Karpas-422 (cell line): ENCODE measurements around the gene DPH5. TPM values are rescaled to one million over a fixed set of nuclear protein-coding genes. Genes with fewer than 3 reads are reported as not detected.
"Not testable (repeated sequence)": the region's sequence is repeated elsewhere in the genome, so short reads cannot be mapped to it uniquely, and the experiment has no call there.

Experiments used
- DNase-seq: peaks from one replicate; pipeline ENCODE4 v3.0.0-alpha.2; 2015
- H2AFZ ChIP-seq: fragments of 200-600 bp; sonication (generic); 2 replicates; pipeline ENCODE4 v1.6.1; 2014; ENCODE audit warnings: antibody characterized with exemption, low read length, mixed read lengths
- H3K27ac ChIP-seq: fragments of 200-600 bp; sonication (generic); 2 replicates; pipeline ENCODE4 v1.5.1; 2014; ENCODE audit warnings: mild to moderate bottlenecking, low read length, moderate library complexity
- H3K27me3 ChIP-seq: fragments of 200-600 bp; sonication (generic); 2 replicates; pipeline ENCODE4 v1.6.1; 2014; ENCODE audit warnings: low read length, mixed read lengths
- H3K36me3 ChIP-seq: fragments of 200-600 bp; sonication (generic); 2 replicates; pipeline ENCODE4 v1.6.1; 2014; ENCODE audit warnings: low read length, mixed read lengths; ENCODE audit not compliant: insufficient read depth
- H3K4me1 ChIP-seq: fragments of 200-600 bp; sonication (generic); 2 replicates; pipeline ENCODE4 v1.6.1; 2014; ENCODE audit warnings: mild to moderate bottlenecking, low read length, mixed read lengths
- H3K4me2 ChIP-seq: fragments of 200-600 bp; sonication (generic); 2 replicates; pipeline ENCODE4 v1.6.1; 2014; ENCODE audit warnings: low read length, low read depth, mild to moderate bottlenecking; ENCODE audit not compliant: poor library complexity, severe bottlenecking
- H3K4me3 ChIP-seq: fragments of 200-600 bp; sonication (generic); 2 replicates; pipeline ENCODE4 v1.5.1; 2014; ENCODE audit warnings: mild to moderate bottlenecking, antibody characterized with exemption, low read length, mixed read lengths
- H3K79me2 ChIP-seq: fragments of 200-600 bp; sonication (generic); 2 replicates; pipeline ENCODE4 v1.6.1; 2014; ENCODE audit warnings: mild to moderate bottlenecking, low read length, mixed read lengths
- H3K9ac ChIP-seq: fragments of 200-600 bp; sonication (generic); 2 replicates; pipeline ENCODE4 v1.6.0; 2014; ENCODE audit warnings: low read length
- H3K9me2 ChIP-seq: fragments of 200-600 bp; sonication (generic), shearing (Covaris generic); replicated peaks from 2 replicates; pipeline ENCODE4 v1.6.0; 2014; ENCODE audit warnings: mild to moderate bottlenecking, low read length, moderate library complexity; ENCODE audit not compliant: insufficient read depth
- H3K9me3 ChIP-seq: fragments of 300-700, 200-600 bp; sonication (generic); 2 replicates; pipeline ENCODE4 v1.6.1; 2014; ENCODE audit warnings: low read length, mixed read lengths
- H4K20me1 ChIP-seq: fragments of 200-600 bp; sonication (generic); 2 replicates; pipeline ENCODE4 v1.6.1; 2014; ENCODE audit warnings: mild to moderate bottlenecking, antibody characterized with exemption, low read length, low read depth; ENCODE audit not compliant: insufficient read depth
- total RNA-seq: library from RNA; depleted of rRNA; stranded (reverse); fragments of >200 nt; shearing (Covaris generic); gene quantifications from 2 replicates; pipeline ENCODE4 v1.2.3, GENCODE V29; 2014; ENCODE audit warnings: low replicate concordance; rRNA removed

The DPH5 gene
- total RNA-seq, result 16.6 and 17.7 TPM in 2 replicates

DNA sequence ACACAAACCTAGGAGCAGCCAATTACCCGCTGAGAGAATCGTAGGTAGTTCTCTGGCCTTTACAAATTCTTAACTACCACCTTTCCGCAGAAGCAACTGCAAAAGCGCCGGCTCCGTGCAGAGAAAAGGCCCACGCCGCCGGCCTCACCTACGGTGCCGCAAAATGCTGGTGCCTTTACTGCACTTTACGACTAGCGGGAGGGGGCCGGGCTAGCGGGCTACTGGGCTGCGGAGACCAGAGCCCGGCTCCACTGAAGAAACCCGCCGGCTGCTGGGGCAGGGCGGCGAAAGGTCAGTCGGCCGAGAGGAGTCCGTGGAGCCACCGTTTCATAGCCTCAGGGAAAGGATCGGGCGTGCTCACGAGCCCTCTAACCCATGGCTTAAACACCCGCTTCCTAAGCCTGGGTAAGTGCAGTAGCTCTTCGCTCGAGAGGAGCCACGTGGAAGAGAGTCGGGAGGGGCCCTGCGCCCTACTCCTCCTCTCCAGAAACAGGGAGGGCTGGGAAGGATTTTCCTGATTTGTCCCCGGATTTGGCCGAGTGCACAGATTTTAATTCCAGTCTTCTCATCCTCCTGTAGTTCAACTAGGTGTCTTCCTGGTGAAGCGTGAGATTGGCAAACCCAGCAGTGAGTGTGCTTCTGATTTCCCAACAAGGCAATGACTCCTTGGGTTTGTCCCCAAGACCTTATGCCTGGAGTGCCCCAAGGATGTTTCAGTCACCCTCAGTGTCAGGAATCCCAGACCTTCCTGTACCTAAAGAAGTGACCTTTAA, at the start of gene DPH5:
TSS of gene DPH5 (minus strand) at position 128 of the 773 bp plus-strand sequence. CDS start 341 bp downstream, outside the sequence.
- peaks cover 52% of the 10 kb centered on the region for H3K79me2 ChIP-seq
- H3K27me3 ChIP-seq, result no peaks in the 10 kb centered on the region
- H3K9ac ChIP-seq, result peak within 1 kb of the TSS; percentile 85
- no peaks in the 10 kb centered on the region for H4K20me1 ChIP-seq
- peak within 1 kb of the TSS; percentile 83 for H3K4me3 ChIP-seq
- H3K9me2 ChIP-seq, result no peaks in the 10 kb centered on the region
- H3K4me2 ChIP-seq, result peak within 1 kb of the TSS; percentile 71
- H3K9me3 ChIP-seq, result no peaks in the 10 kb centered on the region
- peak within 1 kb of the TSS; percentile 60 for H3K27ac ChIP-seq
- peak; percentile 96 for DNase-seq
- peaks cover 43% of the 10 kb centered on the region for H3K4me1 ChIP-seq
- peaks cover 14% of the 10 kb centered on the region; the same call in 1 of the 2 replicates for H3K36me3 ChIP-seq
- H2AFZ ChIP-seq, result peak within 1 kb of the TSS; percentile 80

DNA sequence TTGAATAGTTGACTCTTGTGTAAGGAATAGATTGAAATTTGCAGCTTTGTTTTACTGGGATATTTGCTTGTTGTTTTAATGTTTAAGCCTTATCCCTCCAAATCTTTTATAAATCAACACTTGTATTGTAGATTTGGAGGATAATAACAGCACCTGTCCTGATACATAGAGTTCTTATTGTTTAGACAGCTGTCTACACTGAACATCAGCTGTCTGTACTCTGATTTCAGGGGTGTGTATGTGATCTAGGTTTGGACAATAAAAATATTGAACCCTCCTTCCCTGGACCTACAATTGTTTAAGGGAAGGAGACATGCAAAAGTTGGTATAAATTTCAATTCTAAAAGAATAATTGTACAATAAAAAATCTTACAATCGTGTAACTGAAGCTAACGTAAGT, 48.3 kb upstream of the DPH5 start:
- no peak overlapping the region for H3K9ac ChIP-seq
- no peak for DNase-seq
- H3K79me2 ChIP-seq, result no peaks in the 10 kb centered on the region
- H3K9me3 ChIP-seq, result no peaks in the 10 kb centered on the region
- no peak overlapping the region for H3K27ac ChIP-seq
- 0 out of 2 replicates have a peak, but pooled peaks cover 2% of the 10 kb centered on the region for H3K4me1 ChIP-seq
- 0 out of 2 replicates have a peak, but pooled peaks cover 3% of the 10 kb centered on the region for H4K20me1 ChIP-seq
- no peaks in the 10 kb centered on the region for H3K27me3 ChIP-seq
- H3K4me2 ChIP-seq, result no peak overlapping the region
- no peaks in the 10 kb centered on the region for H3K9me2 ChIP-seq
- H2AFZ ChIP-seq, result no peak overlapping the region
- H3K4me3 ChIP-seq, result no peak overlapping the region
- H3K36me3 ChIP-seq, result no peaks in the 10 kb centered on the region

DNA sequence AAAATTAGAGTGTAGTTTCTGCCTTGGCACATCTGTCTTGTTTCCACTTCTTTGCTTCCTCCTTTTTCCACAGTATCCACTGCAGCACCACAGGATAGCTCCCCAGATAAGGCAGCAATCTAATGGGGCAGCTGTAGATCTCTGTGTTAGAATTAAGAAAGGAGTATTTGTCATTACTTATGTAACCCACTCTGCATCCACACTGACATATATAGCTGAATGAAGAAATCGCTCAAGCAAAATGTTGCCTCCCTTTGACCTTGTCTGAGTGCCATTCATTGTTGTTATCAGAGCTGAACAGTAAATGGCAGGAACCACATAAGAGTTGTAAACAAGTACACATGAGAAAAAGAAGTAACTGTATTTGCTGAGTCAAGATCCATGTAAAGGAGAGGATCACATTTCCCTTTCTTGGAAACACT, 45.9 kb upstream of the DPH5 start:
- Histone ChIP-seq H3K36me3 (no peaks in the 10 kb centered on the region), H2AFZ (no peak overlapping the region), H4K20me1 (0 out of 2 replicates have a peak, but pooled peaks cover 3% of the 10 kb centered on the region), H3K9me3 (no peaks in the 10 kb centered on the region), H3K27ac (no peak overlapping the region), H3K79me2 (no peaks in the 10 kb centered on the region), H3K9me2 (no peaks in the 10 kb centered on the region), H3K27me3 (no peaks in the 10 kb centered on the region), H3K4me2 (no peak overlapping the region), H3K9ac (no peak overlapping the region), H3K4me3 (no peak overlapping the region), H3K4me1 (0 out of 2 replicates have a peak, but pooled peaks cover 2% of the 10 kb centered on the region)
- DNase-seq, result no peak

DNA sequence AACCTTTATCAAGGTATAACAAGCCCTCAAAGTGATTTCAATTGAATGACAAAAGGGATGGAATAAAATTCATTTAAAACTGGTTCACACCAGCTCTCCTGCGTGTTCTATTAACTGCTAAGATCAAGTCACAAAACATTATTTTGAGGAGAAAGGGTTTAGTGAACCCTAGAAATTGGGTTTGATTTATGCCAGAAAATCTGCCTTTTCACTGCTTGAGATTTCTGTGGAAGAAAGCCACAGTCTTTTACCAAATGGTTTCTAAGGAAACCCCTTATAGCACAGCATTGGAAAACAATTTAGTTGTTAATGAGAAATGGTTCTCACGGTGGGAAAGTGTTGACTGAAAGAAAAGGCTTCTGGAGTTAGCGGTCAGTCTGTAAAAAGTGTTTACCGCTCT, 43.6 kb upstream of the DPH5 start:
- H3K4me3 ChIP-seq, result no peak overlapping the region
- H3K36me3 ChIP-seq, result no peaks in the 10 kb centered on the region
- H3K9me2 ChIP-seq, result no peaks in the 10 kb centered on the region
- H3K79me2 ChIP-seq, result no peaks in the 10 kb centered on the region
- H3K27me3 ChIP-seq, result no peaks in the 10 kb centered on the region
- H2AFZ ChIP-seq, result no peak overlapping the region
- DNase-seq, result no peak
- H3K4me1 ChIP-seq, result no peaks in the 10 kb centered on the region
- no peak overlapping the region for H3K9ac ChIP-seq
- no peak overlapping the region for H3K4me2 ChIP-seq
- H3K9me3 ChIP-seq, result no peaks in the 10 kb centered on the region
- H4K20me1 ChIP-seq, result 0 out of 2 replicates have a peak, but pooled peaks cover 3% of the 10 kb centered on the region
- no peak overlapping the region for H3K27ac ChIP-seq

DNA sequence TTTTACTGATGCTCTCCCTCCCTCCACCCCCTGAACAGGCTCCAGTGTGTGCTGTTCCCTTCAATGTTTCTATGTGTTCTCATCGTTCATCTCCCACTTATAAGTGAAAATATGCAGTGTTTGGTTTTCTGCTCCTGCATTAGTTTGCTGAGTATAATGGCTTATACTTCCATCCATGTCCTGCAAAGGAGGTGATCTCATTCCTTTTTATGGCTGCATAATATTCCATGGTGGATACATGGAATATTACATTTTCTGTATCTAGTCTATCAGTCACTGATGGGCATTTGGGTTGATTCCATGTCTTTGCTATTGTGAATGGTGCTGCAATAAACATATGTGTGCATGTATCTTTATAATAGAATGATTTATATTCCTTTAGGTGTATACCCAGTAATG, 41.4 kb upstream of the DPH5 start:
- H3K79me2 ChIP-seq, H4K20me1 ChIP-seq, DNase-seq, H3K9ac ChIP-seq, H3K4me1 ChIP-seq, H3K4me2 ChIP-seq, H3K4me3 ChIP-seq, H3K27ac ChIP-seq, H3K9me3 ChIP-seq, H3K36me3 ChIP-seq, H3K27me3 ChIP-seq, H3K9me2 ChIP-seq, H2AFZ ChIP-seq: not testable (repeated sequence)

- Histone ChIP-seq H3K27ac (no peak overlapping the region), H3K4me2 (no peak overlapping the region), H4K20me1 (0 out of 2 replicates have a peak, but pooled peaks cover 2% of the 10 kb centered on the region), H3K4me1 (no peaks in the 10 kb centered on the region), H3K27me3 (no peaks in the 10 kb centered on the region), H2AFZ (no peak overlapping the region), H3K9me3 (no peaks in the 10 kb centered on the region), H3K9me2 (no peaks in the 10 kb centered on the region), H3K36me3 (no peaks in the 10 kb centered on the region), H3K9ac (no peak overlapping the region), H3K4me3 (no peak overlapping the region), H3K79me2 (no peaks in the 10 kb centered on the region)
- no peak for DNase-seq
Observed at GRCh38 chr1:101066260-101066936, 40.8 kb upstream of the DPH5 start.

GRCh38 chr1:101065575-101065974, 40.0 kb upstream of the DPH5 start:
- Histone ChIP-seq H3K4me3 (no peak overlapping the region), H3K27ac (no peak overlapping the region), H3K79me2 (no peaks in the 10 kb centered on the region), H3K36me3 (no peaks in the 10 kb centered on the region), H3K9me2 (no peaks in the 10 kb centered on the region), H3K9me3 (no peaks in the 10 kb centered on the region), H4K20me1 (no peaks in the 10 kb centered on the region), H3K4me1 (no peaks in the 10 kb centered on the region), H3K27me3 (no peaks in the 10 kb centered on the region), H3K4me2 (no peak overlapping the region), H3K9ac (no peak overlapping the region), H2AFZ (no peak overlapping the region)
- DNase-seq, result no peak

DNA sequence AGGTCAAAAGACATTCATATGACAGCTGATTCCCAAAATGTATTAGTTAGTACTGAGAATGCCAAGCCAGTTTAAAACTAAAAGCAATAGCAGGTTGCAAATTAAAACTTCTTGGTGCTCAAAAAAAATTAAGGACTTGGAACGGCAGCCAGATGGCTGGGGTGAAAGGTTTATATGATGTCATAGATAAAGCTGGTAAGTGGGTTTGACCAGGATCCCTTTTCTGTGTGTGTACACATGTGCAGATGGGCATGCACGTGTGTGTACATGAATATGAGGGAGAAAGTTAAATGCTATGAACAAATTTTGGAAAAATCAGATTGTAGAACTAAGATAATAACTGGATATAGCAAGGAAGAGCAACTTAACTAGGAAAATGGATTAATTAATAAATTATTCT, 39.1 kb upstream of the DPH5 start:
- Histone ChIP-seq H3K9ac (no peak overlapping the region), H4K20me1 (no peaks in the 10 kb centered on the region), H3K79me2 (no peaks in the 10 kb centered on the region), H3K4me3 (no peak overlapping the region), H3K4me2 (no peak overlapping the region), H3K4me1 (no peaks in the 10 kb centered on the region), H3K9me2 (no peaks in the 10 kb centered on the region), H3K9me3 (no peaks in the 10 kb centered on the region), H3K27me3 (no peaks in the 10 kb centered on the region), H2AFZ (no peak overlapping the region), H3K36me3 (no peaks in the 10 kb centered on the region), H3K27ac (no peak overlapping the region)
- DNase-seq, result no peak
